Limb (tissue), 2 donors: ENCODE measurements around the gene STK32C.
"Not testable (repeated sequence)": the region's sequence is repeated elsewhere in the genome, so short reads cannot be mapped to it uniquely, and the experiment has no call there.

Experiments
- DNase-seq, 2 donors: peaks; one replicate each; pipeline ENCODE4 v3.0.0-alpha.2; 2016; ENCODE audit errors: extremely low spot score in 2 of 2

The STK32C gene

DNA sequence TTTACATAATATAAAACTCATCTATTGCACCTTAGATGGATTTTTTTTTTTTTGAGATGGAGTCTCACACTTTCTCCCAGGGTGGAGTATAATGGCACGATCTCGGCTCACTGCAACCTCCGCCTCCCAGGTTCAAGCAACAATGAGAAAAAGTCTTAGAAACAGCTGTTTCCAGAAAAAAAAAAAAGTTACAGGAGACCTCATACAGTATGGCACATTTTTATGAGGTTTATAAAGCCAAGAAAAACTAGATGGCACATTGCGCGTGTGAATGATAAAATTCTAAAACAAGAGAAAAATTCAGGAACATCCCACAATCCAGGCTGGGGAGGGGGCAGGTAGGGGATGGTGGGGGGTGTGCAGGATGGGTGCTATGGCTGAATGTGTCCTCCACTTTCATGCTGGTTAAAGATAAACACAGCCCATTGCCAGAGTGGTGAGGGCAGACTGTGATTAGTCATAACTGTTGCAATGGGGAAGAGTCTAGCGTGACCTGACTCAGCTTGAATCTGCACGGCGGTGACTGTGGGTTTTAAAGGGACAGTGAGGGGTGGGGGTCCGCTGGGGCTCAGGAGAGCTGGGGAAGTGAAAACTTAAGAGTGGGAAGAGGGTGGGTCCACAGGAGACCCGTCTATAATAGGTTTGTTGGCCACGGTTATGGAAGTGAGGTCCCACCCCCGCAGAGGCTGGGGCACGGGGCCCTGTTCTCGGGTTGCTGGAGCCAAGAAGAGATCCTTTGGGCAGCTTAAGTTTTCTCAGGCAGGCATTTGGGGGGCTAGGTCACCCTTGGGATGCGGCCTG lies 12.3 kb upstream of the STK32C start:
- no peak for DNase-seq

- DNase-seq, result not testable (repeated sequence)
These were observed 9.7 kb upstream of the STK32C start for GRCh38 chr10:132317477-132317876.

DNA sequence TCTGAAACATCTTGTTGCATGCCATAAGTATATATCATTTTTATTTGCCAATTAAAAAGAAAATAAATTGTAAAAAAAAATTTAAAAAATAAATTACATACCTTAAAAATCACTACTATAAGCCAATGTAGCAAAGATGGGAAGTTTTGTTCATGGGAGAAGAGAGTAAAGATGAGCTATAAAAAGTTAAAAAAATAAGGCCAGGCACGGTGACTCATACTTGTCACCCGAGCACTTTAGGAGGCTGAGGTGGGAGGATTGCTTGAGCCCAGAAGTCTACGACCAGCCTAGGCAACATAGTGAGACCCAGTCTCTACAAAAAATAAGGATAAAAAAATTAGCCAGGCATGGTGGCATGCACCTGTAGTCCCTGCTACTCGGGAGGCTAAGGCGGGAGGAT lies 8.4 kb upstream of the STK32C start:
- DNase-seq, result no peak

DNA sequence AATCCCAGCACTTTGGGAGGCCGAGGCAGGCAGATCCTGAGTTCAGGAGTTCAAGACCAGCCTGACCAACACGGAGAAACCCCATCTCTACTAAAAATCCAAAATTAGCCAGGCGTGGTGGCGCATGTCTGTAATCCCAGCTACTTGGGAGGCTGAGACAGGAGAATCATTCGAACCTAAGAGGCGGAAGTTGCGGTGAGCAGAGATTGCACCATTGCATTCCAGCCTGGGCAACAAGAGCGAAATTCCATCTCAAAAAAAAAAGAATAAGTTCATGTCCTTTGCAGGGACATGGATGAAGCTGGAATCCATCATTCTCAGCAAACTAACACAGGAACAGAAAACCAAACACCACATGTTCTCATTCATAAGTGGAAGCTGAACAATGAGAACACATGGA lies 7.1 kb upstream of the STK32C start:
- DNase-seq, result not testable (repeated sequence)

DNA sequence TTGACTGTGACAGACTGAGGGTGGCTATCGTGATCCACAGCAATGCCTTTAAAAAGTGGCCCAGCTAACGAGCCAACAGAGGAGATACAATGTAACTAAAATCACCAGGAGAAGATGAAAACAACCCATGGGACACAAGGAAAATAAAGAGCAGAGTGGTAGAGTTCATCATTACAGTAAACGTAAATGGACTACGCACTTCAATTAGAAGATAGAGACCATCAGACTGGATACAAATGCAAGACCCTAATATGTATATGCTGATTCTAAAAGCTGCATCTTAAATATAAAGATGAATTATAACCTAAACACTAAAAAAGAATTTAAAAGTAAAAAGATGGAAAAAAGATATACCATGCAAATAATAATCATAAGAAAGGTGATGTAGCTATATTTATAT lies 6.6 kb upstream of the STK32C start:
- no peak for DNase-seq

- DNase-seq, result no peak
These were observed 6.1 kb upstream of the STK32C start for GRCh38 chr10:132313865-132314264.

GRCh38 chr10:132313305-132313704 lies 5.6 kb upstream of the STK32C start:
- no peak for DNase-seq

DNA sequence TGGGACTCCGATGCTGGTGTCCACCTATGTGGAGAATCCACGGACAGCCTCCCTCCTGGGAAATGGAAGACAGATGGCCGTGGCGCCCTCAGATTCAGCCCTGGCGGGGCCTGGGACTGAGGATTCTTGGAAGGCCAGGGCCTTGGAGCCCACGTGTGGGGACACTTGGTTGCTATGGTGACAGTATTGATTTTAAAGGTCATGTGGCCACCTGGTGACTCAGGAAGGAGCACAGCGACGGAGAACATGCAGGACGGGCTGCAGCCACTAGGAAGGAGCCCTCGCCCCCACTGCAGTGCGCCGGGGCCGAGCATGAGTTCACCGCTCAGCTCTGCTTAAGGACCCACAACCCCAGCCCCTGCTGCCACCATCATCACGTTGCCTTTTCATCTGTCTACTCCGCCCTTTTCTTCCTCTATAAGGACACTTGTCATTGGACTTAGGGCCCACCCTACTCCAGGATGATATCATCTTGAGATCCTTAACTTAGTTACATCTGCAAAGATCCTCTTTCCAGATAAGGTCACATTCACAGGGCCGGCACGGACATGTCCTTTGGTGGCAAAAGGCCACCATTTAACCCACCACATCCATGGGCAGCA lies 3.7 kb upstream of the STK32C start:
- DNase-seq, result no peak

DNA sequence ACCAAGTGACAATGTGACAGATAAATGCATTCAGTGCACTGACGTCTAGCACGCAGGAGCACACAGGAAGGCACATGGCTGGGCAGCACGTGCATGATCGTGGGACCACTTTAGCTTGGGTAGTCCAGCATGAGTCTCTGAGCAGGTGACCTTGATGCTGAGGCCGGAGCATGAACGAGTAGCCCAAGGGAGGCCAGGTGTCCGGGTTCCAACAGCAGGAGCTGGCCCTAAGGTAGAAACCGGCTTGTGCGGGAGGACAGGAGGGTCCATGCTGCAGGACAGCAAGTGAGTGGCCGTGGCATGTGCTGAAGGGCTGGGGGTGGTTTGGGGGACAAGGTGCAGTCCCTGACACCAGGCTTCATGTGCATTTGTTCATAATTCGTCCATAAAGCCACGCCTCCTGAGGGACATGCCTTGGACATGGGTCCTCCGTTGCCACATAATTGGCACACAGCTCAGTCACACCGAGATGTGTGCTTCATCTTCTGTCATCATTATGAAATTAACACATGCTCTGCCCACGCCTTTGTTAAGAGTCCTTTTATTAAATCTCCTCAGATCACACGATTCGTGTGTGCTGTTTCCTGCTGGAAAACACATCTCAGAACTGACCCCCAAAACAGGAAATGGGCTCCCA lies 3.1 kb upstream of the STK32C start:
- no peak for DNase-seq

- DNase-seq, result no peak
These were observed 2.3 kb upstream of the STK32C start for GRCh38 chr10:132309879-132310591.

- DNase-seq, result no peak
These were observed 1.7 kb upstream of the STK32C start for GRCh38 chr10:132309471-132309865.

DNA sequence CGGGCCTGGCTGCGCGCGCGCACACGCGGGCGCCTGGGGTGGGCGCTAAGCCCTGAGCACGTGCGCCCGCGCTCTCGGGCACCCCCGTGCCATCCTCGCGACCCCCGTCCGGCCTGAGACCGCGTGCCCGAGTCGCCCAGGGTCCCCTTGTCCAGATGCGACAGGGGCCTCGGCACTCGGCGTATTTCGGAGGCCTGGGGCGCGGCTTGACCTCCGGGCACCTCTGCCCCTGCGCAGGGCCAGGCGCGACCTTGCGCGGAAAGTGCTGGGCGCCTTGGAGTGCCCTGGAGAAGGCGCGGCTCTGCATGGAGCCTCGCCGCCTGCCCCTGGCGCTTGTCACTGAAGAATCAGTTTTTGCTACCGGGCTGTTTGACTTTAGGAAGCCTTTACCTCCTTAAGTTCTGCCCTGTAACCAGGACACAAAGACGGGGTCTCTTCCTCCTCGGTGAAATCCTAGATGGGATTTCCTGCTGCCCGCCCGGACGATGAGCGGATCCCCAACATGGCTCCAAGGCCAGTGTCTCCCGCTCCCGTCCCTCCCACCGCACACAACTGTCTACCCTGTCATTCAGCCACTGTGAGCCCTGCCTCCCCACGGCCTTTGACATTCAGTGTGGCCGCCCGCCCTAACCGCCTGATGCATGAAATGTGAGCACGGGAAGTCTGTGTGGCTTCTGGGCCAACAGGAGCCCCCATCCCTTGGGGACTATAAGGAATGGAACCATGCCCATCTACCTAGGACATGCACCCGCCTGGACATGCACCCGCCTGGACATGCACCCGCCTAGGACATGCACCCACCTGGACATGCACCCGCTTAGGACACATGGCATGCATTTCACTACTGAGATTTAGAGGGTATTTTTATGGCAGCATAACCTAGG lies 1.1 kb upstream of the STK32C start:
- no peak for DNase-seq

DNA sequence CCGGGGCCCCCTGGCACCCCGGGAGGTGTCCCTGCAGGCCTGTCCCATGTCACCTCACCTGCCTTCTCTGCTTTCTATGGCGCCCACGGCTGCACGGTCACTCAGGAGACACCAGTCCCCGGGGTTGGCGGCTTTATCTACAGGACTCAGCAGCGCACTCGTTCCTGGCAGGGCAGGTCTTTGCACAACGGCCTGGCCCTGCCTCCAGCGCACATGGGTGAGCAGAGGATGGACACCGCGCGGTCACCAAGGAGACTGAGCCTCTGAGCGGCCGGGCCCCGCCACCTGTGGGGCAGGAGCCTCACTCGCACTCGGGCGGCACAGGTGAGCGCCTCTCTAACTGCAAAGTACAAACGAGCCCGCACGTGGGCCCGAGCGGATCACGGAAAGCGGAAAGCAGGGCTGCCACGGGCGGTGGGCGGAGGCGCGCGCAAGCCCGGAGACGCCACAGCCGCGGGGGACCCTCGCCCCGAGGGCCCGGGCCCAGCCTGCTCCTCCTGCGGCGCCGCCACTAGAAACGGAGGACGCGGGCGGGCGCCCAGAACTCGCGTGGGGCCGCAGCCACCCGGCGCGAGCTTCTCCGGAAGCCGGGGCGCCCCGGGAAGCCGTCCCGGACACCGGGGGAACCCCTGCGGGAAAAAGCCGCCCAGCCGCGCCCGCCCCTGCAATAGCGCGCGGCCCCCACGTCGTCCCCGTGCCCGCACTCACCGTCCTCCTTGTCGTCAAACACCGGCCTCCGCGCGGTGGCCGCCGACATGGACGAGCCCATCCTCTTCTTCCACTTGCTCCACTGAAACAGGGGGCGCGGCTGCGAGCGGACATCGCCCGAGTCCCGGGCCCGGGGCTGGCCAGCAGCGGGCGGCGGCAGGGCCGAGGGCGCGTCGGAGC lies 642 bp downstream of the STK32C start:
- no peak for DNase-seq

GRCh38 chr10:132306343-132306685 lies 1.4 kb downstream of the STK32C start:
- no peak for DNase-seq

- no peak for DNase-seq
These were observed 2.0 kb downstream of the STK32C start for GRCh38 chr10:132305654-132306342.

DNA sequence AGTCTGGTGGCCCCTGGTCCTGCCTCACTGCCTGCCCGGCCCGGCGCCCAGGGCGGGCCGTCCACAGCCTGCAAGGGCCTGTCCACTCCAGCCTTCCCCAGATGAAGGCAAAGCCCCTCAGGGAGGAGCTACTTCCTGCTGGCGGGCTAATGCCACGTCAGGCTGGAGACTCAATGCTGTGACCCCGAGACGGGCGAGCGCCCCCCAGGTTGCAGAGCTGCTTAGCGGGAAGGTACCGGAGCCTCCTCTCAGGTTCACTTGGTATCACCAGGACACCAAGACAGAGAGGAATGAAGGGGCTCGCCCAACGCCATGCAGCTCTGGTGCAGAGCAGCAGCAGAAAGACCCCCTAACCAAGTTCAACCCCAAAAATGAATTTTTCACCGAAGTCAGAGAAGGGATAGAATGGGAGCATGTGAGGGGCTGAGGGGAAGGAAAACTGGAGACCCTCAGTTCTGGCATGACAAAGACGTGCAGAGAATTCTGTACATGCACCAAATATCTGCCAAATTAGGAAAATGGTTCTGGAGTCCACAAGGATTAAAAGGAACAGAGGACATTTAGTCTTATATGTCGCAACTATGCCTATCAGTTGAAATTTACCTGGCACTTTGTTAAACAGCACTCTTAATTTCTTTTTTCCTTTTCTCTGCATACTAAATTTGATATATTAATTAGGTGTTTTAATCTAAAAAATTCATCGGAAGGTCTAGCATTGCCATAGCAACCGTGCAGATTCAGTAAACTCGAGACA lies 2.8 kb downstream of the STK32C start:
- no peak for DNase-seq

GRCh38 chr10:132303361-132304115 lies 4.2 kb downstream of the STK32C start:
- DNase-seq, result no peak
